Ovary (tissue), 3 donors: Measurements from ENCODE around the gene HAUS6.

ENCODE experiments used
- CTCF ChIP-seq, 3 donors: fragments of 450-650 bp in 2 of 3; fragments of 200-600 bp in 1 of 3; IDR thresholded peaks; one replicate each; pipeline versions ENCODE4 v1.5.1 to v1.8.0; 2016 to 2022; ENCODE audit warnings: antibody characterized with exemption in 3 of 3, mild to moderate bottlenecking in 1 of 3
- EP300 ChIP-seq: sonication (generic); formaldehyde crosslinking; IDR thresholded peaks from one replicate; pipeline ENCODE4 v1.6.1; 2017; ENCODE audit warnings: antibody characterized with exemption
- POLR2A ChIP-seq: fragments of 450-650 bp; IDR thresholded peaks from one replicate; pipeline ENCODE4 v1.6.1; 2017; ENCODE audit warnings: antibody characterized with exemption, mild to moderate bottlenecking, moderate library complexity
- donor health status: DM: no; HTN: no; CAD: no.

GRCh38 chr9:19027825-19028224 lies 74.9 kb downstream of the HAUS6 start:
- TF ChIP-seq POLR2A (no peak), CTCF (IDR thresholded peaks at IDR 0.05) (no peak), EP300 (no peak)
